NCI-H2107 treated with DMSO at 0.1 percent for 48 hours (cell line): ENCODE data around the gene GRAMD2A.

Experiments used
- DNase-seq: peaks from one replicate; lab custom pipeline; 2025; ENCODE audit not compliant: unreplicated experiment; lab: John Stamatoyannopoulos, UW

Gene GRAMD2A

DNA sequence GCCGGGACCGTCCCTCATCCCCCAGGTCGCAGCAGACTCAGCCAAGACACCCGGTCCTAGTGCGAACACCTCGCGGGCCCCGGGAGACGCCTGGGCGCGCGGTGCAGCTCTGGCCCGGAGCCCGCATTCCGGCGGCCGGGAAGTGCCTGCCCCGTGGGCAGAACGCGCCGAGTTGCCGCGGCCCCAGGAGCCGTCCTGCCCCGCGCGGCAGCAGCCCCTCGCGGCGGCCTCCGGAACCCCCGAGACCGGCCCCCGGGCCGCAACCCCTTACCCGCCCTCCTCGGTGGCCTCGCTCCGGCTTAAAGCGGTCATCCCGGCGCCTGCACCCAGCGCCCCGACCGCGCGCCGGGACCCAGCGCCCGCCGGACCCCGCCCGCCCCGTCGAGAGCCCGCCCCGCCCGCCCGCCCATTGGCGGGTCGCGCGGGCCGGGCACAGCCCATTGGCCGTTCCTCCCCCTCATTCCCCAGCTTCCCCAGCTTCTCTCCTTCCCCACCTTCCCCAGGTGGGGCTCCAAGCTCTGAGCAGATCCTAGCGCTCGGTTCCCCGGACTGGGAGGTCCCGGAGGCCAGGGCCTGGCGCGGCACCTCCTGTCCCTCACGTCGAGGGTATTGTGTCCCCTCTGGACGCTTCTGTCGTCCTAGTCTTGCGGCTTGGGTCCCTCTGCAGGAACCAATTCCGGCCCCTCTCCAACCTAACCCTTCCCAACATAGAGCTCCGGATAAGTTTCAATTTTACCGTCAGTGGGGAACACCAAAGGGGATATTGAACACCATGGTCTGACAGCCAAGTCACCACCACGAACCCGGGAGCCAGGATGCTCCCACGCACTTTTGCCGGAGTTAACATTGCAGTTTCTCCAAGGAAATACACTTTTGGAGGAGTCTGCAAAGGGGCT is at the start of gene GRAMD2A:
TSS of gene GRAMD2A (minus strand) at position 328 of the 896 bp plus-strand sequence.
- no peak for DNase-seq

DNA sequence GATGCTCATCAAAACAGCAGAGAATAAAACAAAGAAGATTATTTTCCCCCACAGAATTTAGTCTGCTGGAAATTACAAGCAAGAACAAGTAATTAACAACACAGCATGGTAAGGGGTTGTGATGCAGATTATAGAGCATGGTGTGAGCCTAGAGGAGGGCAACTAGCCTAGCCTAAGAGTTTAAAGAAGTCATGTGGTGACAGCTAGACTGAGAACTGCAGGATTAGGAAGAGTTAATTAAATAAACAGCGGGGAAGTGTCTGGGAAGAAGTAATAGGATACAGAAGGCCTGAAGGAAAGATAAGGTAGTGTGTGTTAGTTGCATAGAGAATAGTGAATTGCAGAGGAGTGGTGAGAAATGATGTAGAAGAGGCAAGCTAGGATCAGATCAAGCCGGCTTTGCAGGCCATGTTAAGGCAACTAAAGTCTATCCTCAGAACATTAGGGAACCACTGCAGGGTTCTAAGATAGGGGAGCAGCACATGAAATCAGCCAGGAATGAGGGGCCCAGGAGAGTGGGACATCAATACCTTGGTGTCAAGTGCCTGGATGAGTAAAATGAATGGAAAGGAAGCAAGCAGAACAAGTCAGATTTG is 45.3 kb upstream of the GRAMD2A start:
- no peak for DNase-seq

DNA sequence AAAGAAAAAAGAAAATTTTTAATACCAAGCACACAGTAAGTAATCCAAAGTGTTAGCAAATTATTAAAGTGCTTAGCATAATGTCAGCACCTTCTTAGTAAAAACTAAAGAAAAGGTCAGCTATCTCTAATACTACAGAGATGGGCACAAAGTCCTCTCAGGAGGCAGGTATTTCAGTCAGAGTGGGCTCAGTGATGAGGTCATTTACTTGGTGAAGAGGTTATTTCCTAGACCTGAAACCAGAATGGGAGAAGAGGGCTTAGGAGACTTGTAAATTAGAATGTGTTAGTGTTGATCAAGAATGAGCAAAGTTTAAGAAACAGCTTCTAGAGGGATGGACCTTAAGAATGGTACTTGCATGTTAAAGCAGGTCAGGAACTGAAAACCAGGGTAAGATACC is 42.1 kb upstream of the GRAMD2A start:
- DNase-seq: no peak

DNA sequence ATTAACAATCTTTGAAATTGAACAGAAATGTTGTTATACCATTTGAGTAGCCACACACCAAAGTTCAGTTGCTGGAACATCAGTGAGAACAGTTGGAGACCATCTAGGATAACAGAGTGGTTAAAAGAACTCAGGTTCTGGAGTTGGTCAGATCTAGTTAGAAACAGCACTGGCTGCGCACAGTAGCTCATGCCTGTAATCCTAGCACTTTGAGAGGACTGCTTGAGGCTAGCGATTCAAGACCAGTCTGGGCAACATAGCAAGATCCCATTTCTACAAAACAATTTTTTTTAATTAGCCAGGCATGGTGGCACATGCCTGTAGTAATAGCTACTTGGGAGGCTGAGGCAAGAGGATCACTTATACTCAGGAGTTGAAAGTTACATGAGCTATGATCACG is 41.0 kb upstream of the GRAMD2A start:
- no peak for DNase-seq

DNA sequence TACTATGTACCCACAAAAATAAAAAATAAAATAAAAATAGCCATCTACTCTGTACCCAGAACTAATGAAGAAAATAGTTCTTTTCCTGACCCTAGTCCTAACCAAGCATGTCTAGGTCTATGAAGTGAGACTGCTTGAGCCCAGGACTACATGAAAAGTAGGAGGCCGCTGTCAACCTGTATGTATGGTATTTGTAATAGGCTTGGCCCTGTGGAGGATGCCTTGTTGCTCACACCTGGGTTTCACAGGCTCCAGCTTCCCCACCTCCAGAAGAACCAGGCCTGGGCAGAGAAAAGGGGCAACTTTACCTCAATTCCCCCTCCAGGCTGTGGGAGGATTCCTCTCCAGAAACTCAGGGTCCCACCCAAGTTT is 40.3 kb upstream of the GRAMD2A start:
- no peak for DNase-seq

DNA sequence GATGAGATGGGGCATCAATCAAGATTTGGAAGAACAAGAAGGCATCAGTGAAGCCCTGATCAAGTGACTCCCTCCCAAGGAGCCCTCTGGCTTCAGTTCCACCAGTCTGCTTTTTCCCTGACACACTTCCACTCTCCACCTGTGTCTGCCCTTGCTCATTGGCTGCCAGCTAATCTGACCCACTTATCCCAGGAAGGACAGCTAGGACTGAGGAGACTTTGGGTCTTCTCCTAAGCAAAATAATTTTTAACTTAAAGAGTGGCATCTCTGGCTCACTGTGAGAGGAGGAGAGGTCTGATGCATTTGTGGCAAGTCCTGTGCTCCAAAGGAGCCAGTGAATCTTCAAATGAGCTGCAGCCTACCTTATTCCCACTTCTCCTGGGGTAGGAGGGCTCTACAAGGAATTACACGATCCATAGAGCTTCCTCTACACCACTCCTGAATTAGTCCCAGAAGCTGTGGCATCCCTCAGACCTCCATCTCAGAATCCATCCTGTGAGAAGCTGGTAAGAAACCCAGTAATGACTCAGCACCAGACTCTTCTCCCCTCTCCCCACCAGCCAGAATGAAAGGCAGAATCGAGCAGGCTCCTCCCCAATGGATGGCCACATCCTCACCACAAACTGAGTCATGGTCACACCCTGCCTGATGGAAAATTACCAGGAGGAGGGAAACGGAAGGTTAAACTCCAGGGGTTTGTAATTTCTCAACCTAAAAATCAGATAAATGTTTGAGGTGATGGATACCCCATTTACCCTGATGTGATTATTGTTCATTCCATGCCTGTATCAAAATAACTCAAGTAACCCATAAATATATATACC is 39.7 kb upstream of the GRAMD2A start:
- DNase-seq: peak; percentile 3

DNA sequence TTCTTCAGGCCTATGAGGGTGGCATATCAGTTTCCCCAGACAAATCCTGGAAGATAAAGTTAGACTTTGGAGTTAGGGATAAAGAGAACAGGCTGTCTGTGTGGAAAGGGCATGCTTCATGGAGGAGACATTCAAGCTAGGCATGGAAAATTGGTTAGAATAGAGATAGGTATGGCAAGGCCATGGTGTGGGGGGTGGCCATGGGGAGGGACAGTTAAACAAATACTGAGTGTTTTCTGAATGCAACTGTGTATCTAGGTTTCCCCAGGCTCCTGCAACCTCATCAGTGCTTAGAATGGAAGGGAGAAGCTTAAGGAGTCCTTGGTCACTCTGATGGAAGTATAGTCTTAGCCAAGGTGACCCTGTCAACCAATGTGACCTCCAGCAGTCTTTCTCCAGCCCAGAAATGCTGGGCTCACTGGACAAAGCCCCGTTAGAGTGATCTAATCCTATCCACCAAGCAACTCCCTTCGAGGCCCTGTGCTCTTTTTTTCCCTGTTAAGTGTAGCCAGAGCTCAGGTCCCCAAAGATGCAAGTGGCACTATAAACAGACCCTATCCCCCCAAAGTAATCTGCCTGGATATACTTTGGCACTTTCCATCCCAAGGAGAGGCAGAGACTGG is 38.9 kb upstream of the GRAMD2A start:
- no peak for DNase-seq

DNA sequence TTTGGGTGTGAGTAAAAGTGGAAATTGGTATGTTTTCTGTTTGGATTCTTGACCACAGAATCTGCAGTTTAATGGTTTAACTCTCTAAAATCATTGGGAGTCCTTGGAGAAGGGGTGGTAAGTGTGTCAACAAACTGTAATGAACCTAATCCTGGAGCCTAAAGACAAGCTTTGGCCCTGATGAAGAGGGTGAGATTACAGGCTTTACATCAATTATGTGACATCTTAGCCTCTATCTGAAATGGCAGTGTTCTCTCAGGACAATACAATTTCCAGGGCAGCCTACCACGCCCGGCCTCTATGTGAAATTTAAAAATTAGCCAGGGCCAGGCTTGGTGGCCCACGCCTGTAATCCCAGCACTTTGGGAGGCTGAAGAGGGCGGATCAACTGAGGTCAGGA is 37.7 kb upstream of the GRAMD2A start:
- DNase-seq: no peak

DNA sequence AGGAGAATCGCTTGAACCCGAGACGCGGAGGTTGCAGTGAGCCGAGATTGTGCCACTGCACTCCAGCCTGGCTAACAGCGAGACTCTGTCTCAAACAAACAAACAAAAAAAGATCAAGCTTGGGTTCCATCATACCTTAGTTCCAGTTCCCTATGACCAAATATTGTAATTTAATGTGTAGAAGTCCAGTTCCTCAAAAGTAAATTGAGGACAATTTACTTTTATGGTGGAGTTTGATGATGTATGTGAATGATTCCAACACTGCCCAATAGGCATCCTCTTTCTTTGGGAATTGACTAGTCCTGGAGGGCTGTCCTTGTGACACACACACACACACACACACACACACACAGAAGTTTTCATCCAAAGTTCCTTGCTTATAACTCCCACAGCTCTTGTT is 36.2 kb upstream of the GRAMD2A start:
- no peak for DNase-seq

DNA sequence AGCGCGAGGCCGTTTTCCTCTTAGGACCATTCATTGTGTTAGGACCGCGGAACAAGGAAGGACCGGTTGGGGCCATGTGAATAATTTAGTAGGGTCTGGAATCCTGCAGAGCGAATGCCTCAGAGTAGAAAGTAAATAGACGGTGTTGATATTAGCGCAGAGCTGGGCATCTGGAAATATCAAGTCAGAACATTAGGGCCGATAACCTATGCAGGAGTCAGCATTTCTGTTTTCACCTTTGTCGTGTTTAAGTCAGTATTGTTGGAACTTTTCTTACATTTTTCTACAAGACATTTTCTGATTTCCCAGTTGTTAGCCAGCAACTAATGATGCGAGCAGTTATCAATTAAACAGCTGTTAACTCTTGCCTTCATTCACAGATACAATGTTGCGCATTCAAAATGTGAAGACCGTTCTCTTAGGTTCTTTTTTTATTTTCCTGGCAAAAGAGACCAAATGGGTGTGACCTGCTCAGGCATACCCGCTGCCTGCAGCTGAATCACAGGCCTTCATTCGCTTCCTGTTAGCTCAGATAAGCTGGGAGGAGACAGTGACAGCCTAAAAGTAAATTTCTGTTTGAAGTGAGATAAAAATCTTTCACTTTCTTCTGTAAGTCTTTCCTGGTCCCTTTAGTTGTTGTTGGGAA is 34.4 kb upstream of the GRAMD2A start:
- no peak for DNase-seq

DNA sequence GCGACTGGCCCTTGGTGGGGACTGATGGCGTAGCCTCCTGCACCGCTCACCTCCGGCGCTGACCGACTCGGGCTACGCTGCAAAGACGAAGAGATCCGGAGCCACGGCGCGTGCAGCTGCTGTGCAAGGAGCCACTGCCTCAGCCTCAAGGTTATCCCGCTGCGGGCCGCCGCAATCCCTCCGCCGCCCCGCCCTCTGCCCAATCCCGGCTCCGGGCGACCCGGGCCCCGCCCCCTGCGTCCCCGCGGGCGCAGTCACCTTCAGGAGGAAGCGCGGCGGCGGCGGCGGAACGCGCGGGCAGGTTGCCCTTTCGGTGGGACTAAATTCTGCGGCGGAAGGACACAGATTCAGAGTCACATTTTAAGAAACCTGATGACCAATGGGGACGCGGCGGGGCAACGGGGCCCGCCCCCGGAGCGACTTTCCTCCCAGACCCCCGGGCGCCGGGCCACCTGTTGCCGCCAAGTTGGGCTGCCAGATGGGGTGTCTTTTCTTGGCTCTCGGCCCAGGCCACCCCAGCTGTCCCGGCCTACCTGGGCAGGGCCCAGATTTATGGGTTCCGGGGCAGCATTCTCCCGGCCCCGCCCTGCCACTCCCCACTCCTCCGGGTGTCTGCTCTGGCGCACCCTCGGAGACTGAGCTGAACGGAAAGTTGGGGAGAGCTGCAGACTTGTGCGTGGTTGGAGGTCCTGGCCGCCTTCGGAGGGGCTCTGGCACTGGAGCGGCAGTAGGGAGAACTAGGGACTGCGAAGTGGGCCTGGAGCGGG is 33.7 kb upstream of the GRAMD2A start, which contains the start of gene PKM:
TSS of gene PKM (minus strand) at position 125 of the 767 bp plus-strand sequence. CDS start 12,093 bp downstream, outside the sequence.
- peak; percentile 90 for DNase-seq

DNA sequence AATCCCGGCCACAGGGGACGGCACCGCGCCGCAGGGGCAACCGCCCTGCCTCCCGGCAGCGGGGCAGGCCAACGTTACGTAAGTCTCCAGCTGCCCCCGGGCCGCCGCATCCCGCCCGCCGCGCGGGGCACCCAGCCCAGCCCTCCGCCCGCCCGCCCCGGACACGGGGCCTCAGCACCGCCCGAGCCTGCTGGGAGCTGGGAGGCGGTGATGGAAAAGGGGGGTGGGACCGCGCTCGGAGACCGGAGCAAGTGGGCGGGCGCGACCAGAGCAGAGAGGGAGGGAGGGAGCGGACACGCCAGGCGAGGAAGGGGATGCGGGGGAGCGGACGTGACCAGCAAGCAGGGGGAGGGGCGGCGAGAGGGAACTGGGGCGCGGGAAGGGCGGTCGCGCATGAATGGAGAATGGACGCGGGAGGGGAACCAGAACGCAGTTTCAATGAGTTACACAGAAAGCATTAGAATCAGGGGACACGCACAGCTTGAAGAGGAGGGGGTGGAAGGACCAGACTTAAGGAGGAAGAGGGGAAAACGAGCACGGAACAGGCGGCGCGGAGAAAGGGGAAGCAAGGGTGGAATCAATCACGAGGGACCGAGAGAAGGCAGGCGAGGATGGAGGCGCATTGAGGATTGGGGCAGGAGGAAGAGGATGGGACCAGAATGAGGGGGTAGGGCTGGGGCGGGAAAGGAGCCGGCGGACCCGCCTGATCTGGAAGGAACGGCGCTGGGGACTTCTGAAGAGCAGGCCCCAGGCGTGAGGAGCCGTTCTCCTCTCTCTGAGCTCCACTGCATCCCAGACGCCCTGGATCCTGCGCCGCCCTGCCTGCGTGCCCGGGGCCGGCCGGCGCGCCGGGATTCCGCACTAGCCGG is 32.8 kb upstream of the GRAMD2A start:
- DNase-seq: peak; percentile 12

DNA sequence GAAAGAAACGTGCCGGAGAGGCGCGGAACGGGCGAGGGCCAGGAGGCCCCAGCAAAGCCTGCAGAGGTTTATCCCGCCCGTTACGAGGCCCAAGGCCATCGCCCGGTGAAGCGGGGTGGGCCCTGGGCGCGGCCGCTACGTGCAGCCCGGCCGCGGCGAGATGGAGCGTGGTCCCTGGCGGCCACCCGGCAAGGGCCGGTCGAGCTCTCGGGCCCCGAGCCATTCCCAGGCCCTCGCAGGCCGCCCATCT is 32.3 kb upstream of the GRAMD2A start:
- DNase-seq: no peak

DNA sequence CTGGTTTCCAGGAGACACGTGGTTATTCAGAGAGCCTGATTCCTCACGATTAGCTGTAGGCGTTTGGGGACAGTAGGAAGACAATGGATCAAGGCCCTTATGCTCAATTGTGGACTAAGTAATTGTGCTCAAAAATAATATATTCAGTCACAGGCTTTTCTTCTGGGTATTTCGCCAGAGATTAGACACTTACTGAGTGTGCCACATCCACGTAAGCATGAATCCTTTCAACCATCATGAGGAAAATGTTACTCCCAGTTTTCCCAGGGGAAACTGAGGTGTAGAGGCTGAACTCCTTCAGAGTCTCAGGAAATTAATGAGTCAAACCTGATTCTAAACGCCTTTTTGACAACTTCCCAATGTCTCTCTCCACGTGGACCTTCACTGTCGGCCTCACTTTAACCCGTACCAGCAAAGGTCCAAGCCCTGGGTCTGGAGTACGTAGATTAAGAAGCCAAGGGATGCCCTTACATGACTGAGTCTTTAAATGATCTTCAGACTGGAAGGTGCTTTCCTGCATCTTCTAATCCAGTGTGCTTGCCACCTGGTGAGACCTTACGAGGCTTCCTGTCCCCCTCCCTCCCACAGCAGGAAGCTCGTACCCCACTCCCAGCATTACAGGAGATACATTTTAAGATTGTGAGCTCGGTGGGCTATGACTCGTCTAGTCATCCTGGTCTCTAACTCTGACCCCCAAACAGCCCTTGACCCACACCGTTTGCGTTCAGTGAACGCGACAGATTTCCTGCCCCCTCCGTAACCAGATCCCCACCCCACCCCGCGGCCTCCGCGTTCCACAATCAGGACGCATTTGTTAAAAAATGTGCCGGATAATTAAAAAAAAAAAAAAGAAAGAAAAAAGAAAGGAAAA is 31.7 kb upstream of the GRAMD2A start:
- peak; percentile 4 for DNase-seq

DNA sequence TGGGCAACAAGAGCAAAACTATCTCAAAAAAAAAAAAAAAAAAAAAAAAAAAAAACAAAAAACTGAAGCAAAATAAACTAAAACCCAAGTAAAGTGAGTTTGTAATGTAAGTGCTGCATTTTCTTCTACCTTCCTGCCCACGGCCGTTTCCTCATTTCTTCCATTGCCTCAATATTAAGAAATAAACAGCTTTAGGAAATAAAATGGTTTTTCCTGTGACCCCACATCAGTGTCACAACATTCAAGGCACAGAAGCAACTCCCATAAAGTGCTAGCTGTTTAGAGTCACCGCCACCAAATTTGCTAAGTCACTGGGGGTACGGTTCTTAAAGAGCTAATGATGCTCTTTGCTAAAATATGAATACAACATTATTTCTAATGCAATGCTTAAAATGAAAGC is 30.1 kb upstream of the GRAMD2A start:
- no peak for DNase-seq

DNA sequence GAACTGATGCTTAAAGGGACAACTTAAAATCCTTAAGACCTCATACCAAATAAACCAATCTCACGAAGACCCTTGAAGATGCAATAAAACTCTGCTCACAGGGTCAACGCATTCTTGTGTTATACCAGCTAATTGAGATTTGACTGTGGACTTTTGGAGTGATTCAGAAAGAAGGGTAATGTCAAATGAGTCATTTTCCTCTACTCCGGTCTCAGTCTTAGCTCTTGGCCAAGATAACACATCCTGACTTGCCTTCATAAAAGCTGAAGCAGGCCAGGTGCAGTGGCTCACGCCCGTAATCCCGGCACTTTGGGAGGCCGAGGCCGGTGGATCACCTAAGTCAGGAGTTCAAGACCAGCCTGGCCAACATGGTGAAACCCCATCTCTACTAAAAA is 29.6 kb upstream of the GRAMD2A start:
- DNase-seq: no peak

DNA sequence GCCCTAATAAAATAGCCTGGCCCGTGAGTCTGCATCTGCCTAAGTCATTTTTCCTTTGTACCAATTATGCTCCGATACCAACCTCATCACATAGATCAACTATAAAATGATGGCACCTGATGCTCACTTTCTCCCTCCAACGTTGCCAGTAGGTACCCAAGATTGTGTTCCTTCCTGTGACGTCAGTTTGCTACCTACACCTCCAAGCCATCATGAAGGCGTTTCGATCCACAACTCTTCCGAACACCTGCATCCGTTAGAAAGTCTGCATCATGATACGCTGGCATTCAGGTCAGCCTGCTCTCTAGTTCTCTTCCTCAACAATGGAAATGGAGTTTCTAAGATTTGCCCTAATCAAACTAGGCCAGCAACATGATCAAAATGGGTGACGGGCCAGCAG is 25.7 kb upstream of the GRAMD2A start:
- no peak for DNase-seq

DNA sequence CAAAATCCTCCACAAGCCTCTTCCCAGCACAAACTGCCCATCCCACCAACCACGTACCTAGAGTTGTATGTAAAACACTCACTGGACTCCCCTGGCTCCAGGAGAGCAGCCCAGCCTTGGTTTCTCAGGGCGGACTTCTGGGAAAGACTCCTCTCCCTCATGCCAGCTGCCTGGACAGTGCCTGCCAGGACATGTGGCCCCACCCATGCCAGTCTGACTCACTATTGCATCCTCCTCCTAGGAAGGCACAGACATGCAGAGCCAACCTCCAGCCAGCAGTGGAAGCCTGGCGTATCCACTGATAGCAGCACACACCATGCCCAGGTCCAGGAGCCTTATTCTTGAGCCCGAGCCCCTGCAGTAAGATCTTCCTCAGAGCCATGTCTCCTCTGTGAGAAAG is 24.8 kb upstream of the GRAMD2A start:
- no peak for DNase-seq
